ENCODE measurements around the gene SEMA6A.

SEMA6A gene

DNA sequence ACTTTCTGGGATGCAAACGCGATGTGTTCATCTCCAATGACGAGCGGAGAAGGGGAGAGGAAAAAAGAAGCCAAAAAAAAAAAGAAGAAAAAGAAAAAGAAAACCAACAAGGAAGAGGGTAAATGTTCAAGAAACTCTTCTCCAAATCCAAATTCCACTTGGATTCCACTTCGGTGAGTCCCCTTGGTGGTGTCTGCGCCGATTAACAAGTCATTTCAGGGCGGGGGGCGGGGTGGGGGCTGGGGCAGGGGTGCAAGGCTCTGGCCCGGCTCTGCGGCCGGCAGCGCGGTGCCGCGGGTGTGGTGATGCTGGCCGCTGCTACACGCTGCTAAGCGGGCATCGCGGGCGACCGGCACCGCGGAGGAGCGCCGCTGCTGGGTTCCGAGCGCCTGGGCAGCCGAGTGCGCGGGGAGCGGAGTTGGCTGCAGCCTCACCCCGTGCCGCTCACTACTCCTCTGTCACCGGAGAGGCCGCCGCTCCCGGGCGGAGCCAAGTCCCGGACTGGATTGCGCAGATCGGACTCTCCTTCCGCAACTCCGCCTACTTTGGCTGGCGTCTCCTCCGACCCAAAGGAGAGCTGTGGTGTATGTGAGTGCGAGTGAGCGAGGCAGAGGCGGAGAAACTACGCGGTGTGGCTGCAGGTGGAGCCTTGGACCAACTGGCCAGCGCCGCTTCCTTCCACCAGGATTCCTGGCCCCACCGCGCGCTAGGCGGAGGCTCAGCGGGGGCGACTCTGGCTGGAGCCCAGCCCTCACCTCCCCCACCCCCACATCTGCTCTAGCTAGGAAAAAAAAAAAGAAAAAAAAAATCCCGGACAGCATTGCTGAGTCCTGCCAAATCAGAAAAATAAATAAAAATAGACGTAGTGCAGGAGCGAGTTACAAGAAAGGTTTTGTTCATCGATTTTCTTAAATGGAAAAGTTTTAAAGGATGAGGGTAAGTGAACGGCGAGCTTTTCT is at the start of gene SEMA6A:
TSS of gene SEMA6A (minus strand) at position 457 of the 959 bp plus-strand sequence. CDS start 69,879 bp downstream, outside the sequence.
- peak; percentile 26 for DNase-seq

- no peak for DNase-seq
These were observed 47.9 kb upstream of the SEMA6A start for GRCh38 chr5:116622375-116623050.

DNA sequence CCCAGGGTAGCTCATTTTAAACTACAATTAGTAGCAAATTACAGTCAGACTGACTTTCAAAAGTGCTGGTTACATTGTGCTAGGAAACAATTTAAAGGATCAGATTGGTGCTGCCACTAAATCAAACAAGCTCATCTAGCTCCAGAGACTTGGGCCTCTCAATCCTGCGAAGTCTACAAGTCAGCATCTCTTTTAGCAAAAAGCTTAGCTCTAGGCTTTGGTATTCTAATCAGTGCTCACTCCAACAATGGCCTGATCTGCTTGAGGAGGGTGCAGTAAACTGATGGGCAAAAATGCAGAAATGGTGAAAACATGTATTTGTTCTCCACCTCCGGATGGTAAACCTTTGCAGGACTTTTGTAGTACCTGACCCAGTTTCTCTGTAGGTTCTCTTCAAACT is 47.0 kb upstream of the SEMA6A start:
- no peak for DNase-seq

GRCh38 chr5:116616876-116617275 is 42.3 kb upstream of the SEMA6A start:
- DNase-seq: no peak

DNA sequence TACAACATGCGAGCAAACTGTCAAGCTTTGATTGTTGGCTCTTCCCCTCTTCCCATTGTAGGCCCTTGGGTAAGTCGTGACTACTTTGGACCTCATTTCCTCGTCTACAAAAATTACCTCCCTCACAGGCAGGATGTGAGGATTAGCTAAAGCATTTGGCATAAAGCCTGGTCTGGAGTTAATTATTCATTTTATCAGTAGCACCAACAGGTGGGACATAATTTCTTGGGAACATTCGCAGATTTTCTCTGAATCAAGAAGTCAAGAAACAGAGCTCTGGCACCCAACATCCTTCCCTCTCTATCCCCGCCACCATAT is 39.9 kb upstream of the SEMA6A start:
- no peak for DNase-seq

DNA sequence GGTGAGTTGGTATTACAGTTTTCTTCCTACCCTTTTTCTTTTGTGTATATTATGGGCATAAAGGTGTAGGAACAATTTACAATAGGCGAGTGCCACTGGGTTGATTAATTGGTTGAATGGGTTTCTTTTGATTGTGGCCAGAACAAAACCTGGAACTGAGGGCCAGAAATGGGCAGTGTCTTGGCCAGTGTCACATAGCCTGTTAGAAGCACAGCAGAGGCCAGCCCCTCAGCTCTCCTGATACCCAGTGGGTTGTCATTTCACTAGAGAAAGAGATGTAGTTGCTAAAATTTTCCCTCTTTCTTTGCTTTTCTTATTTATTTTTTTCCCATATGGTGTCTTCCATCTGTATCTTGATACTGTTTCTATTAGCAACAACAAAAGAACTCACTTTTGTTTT is 38.8 kb upstream of the SEMA6A start:
- no peak for DNase-seq

DNA sequence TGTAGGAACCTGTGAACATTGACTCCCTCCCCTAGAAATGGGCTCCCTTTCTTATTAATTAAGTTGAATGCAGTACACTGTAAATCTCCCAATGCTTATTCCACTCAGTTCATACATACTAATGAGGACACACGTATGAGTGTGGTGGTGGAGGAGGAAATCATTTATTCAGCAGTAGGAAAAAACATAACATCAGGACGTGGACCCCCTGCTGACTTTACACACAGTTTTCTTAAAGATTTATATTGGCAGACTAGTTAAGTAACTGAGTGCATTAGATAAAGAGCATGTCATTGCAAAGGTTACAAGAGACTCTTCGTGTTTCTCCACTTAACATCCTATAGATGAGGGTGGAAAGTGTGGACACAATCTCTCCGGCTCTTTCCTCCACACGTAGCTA is 37.8 kb upstream of the SEMA6A start:
- no peak for DNase-seq

GRCh38 chr5:116605310-116606070 is 30.9 kb upstream of the SEMA6A start:
- no peak for DNase-seq

DNA sequence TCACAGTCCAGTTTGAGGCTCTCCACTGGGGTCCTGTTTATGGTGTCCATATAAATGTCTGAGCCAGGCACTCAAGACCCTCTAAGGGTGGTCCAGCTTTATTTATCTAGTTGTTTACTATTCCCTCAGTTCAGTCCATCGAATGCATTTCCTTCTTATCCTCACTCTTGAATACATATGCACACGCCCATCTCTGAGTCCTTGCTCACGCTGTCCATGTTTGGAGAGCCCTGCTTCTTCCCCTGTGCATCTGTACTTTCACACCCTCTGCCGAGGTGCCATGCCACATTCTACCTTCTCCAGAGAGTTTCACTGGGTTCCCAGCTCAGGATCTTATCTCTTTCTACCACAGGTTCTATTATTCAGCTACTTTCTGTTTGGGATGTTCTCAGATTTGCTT is 30.2 kb upstream of the SEMA6A start:
- DNase-seq: no peak

- no peak for DNase-seq
These were observed 26.3 kb upstream of the SEMA6A start for GRCh38 chr5:116600876-116601275.

DNA sequence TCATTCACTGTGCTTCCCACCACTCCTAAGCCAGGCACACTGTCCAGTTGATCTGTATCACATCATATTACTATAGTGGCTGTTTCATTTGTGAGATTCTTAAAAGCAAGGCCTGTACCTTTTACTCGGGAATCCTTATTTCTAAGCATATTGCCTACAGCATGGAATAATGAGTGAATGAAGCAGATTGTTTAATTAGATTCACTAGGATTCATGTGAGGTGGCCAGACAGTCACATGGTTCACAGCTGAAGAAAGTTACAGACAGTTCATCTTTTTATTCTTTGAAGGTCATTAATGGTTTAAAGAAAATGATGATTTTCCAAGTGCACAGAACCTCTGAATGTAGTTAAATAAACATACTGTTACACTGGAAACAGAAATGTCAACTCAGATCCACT is 24.3 kb upstream of the SEMA6A start:
- DNase-seq: no peak

- DNase-seq: no peak
These were observed 20.9 kb upstream of the SEMA6A start for GRCh38 chr5:116595498-116595897.

GRCh38 chr5:116593340-116593739 is 18.7 kb upstream of the SEMA6A start:
- DNase-seq: no peak

- no peak for DNase-seq
These were observed 10.6 kb upstream of the SEMA6A start for GRCh38 chr5:116585227-116585626.

DNA sequence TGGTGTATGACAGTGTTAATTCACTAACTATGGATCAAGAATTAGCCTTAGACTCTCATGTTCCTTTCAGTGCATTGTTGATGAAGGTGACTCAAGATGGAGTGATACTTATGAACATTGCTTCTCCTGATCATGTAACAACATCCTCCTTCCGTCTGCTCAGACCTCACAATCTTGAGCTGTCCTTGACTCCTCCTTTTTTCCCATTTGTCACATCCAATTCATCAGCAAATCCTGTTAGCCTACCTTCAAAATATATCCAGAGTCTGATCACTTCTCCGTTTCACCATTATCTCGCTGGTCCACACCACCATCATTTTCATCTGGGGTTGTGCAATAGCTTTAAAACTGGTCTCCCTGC is 9.2 kb upstream of the SEMA6A start:
- no peak for DNase-seq

GRCh38 chr5:116583085-116583861 is 8.7 kb upstream of the SEMA6A start:
- no peak for DNase-seq

- DNase-seq: no peak
These were observed 7.3 kb upstream of the SEMA6A start for GRCh38 chr5:116581910-116582309.

GRCh38 chr5:116579144-116579543 is 4.5 kb upstream of the SEMA6A start:
- no peak for DNase-seq

DNA sequence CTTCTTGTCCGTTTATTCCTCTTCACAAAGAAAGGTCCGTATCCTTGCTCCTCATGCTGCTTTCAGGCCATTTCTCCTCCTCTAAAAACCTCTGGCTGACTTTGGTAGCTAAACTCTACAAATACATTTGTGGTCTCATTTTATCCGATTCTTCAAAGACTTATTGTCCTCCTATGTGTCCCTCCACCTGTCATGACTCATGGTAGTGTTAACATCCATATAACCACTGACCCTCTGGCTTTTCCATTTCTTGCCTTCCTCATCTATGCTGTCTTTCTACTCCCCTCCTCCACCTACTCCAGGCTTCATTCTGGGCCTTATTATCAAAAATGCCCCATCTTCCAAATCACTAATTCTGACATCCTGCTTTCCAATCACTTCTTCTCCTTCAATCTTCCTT is 4.1 kb upstream of the SEMA6A start:
- no peak for DNase-seq

GRCh38 chr5:116577064-116577788 is 2.6 kb upstream of the SEMA6A start:
- DNase-seq: no peak

GRCh38 chr5:116576053-116576713 is 1.6 kb upstream of the SEMA6A start:
- no peak for DNase-seq

Measured in NCI-H1105 (cell line).